HepG2 (cell line): ENCODE results near the gene GALNT11. TPM values are rescaled to one million over a fixed set of nuclear protein-coding genes. Genes with fewer than 3 reads are reported as not detected.

Source experiments
- ATAC-seq: fragments of 200-7000 bp; cut with Tn5 transposase; 3 replicates; pipeline ENCODE4 v1.9.1; 2020; ENCODE audit warnings: mild to moderate bottlenecking, moderate library complexity
- BruUV-seq: library from RNA; stranded (reverse); fragments of 400-500 nt; replicated peaks from 2 replicates; lab custom pipeline; 2021; lab: Mats Ljungman, UMichigan
- CTCF ChIA-PET: fragments of 300-600 bp; formaldehyde crosslinking; extraction: SDS; loops from one replicate; lab custom pipeline; 2021; ENCODE audit warnings: low total read pairs, inconsistent platforms, low intra/inter-chr PET ratio; lab: Yijun Ruan, JAX
- POLR2A ChIA-PET: fragments of 350-600 bp; sonication (Branson Sonifier 250); formaldehyde crosslinking; loops from one replicate; lab custom pipeline; 2020; ENCODE audit warnings: antibody characterized with exemption, inconsistent platforms; lab: Yijun Ruan, JAX
- DNase-seq: peaks from one replicate; pipeline ENCODE4 v3.0.0-alpha.2; 2015; ENCODE audit warnings: low spot score
- FAIRE-seq: peaks from 3 replicates; lab custom pipeline; 2011; peaks lifted over from hg19 to GRCh38; lab: Jason Lieb, UNC
- H2AFZ ChIP-seq: one replicate; pipeline ENCODE4 v1.6.1; 2011; ENCODE audit warnings: low read length, inconsistent platforms
- H3K27ac ChIP-seq: fragments of 300-600 bp; 3 replicates; pipeline ENCODE4 v1.8.0; 2011; ENCODE audit warnings: mixed run types, mild to moderate bottlenecking, mixed read lengths, low read length, inconsistent platforms; ENCODE audit not compliant: insufficient read depth; ENCODE audit errors: extremely low read length
- H3K27me3 ChIP-seq, 2 experiments: fragments of 200-600 bp in 1 of 2; 2 replicates in 1 of 2; 3 replicates in 1 of 2; pipeline versions ENCODE4 v1.6.0 to v1.8.0; 2011; ENCODE audit warnings: low read length in 2 of 2, mild to moderate bottlenecking in 2 of 2, moderate library complexity in 2 of 2, inconsistent platforms in 1 of 2; ENCODE audit not compliant: insufficient read depth in 2 of 2, control insufficient read depth in 1 of 2
- H3K36me3 ChIP-seq, 2 experiments: fragments of 200-600 bp in 1 of 2; replicated peaks in 1 of 2; 2 replicates in 1 of 2; 3 replicates in 1 of 2; pipeline versions ENCODE4 v1.5.1 to v1.8.0; 2011; ENCODE audit warnings: low read length in 2 of 2, inconsistent platforms in 1 of 2; ENCODE audit not compliant: insufficient read depth in 2 of 2, control insufficient read depth in 1 of 2
- H3K4me1 ChIP-seq: 2 replicates; pipeline ENCODE4 v1.5.1; 2012; ENCODE audit warnings: low read length, inconsistent platforms; ENCODE audit not compliant: insufficient read depth
- H3K4me2 ChIP-seq: 2 replicates; pipeline ENCODE4 v1.6.0; 2011; ENCODE audit warnings: low read depth, low read length, inconsistent platforms
- H3K4me3 ChIP-seq, 3 experiments: fragments of 200-600 bp in 1 of 3; sonication (generic), shearing (Covaris generic) in 1 of 3; replicated peaks in 1 of 3; 2 replicates each; pipeline ENCODE4 v1.5.1; 2011 to 2016; ENCODE audit warnings: low read length in 3 of 3, inconsistent platforms in 2 of 3, low read depth in 2 of 3, mild to moderate bottlenecking in 2 of 3, control low read depth in 1 of 3, mixed read lengths in 1 of 3; ENCODE audit not compliant: insufficient read depth in 1 of 3
- H3K79me2 ChIP-seq: one replicate; pipeline ENCODE4 v1.6.1; 2011; ENCODE audit warnings: low read length, inconsistent platforms; ENCODE audit not compliant: insufficient read depth
- H3K9ac ChIP-seq: 2 replicates; pipeline ENCODE4 v1.6.0; 2011; ENCODE audit warnings: mild to moderate bottlenecking, low read depth, low read length, inconsistent platforms; ENCODE audit not compliant: insufficient read depth
- H3K9me3 ChIP-seq: 2 replicates; pipeline ENCODE4 v1.5.1; 2012; ENCODE audit warnings: mild to moderate bottlenecking, low read length
- H4K20me1 ChIP-seq: 2 replicates; pipeline ENCODE4 v1.6.0; 2011; ENCODE audit warnings: inconsistent platforms, mild to moderate bottlenecking, low read length, moderate library complexity; ENCODE audit not compliant: insufficient read depth
- CHD4 ChIP-seq: fragments of 200-600 bp; sonication (generic); IDR thresholded peaks from 2 replicates; pipeline ENCODE4 v1.7.0; 2017; ENCODE audit warnings: mild to moderate bottlenecking, low read length, borderline replicate concordance
- DNMT3B ChIP-seq: conservative IDR thresholded peaks from 2 replicates; pipeline ENCODE4 v1.6.1; 2016; ENCODE audit warnings: missing biosample characterization, control low read depth
- HMGXB3 ChIP-seq: sonication (generic); formaldehyde crosslinking; IDR thresholded peaks from 2 replicates; pipeline ENCODE4 v1.4.0; 2020; ENCODE audit warnings: missing genetic modification reagents, borderline replicate concordance
- HOXA5 ChIP-seq: sonication (generic); formaldehyde crosslinking; IDR thresholded peaks from 2 replicates; pipeline ENCODE4 v1.4.0; 2020; ENCODE audit warnings: missing genetic modification reagents
- IRX3 ChIP-seq: sonication (generic); formaldehyde crosslinking; IDR thresholded peaks from 2 replicates; pipeline ENCODE4 v1.8.1; 2023; ENCODE audit warnings: mild to moderate bottlenecking, low read depth, missing genetic modification reagents, borderline replicate concordance
- JUNB ChIP-seq: sonication (generic); formaldehyde crosslinking; IDR thresholded peaks from 2 replicates; pipeline ENCODE4 v1.8.0; 2022; ENCODE audit warnings: missing genetic modification reagents, mild to moderate bottlenecking, borderline replicate concordance
- MIXL1 ChIP-seq: IDR thresholded peaks from 2 replicates; pipeline ENCODE4 v1.6.1; 2016
- RELA ChIP-seq: sonication (generic); formaldehyde crosslinking; IDR thresholded peaks from 2 replicates; pipeline ENCODE4 v1.4.0; 2020; ENCODE audit warnings: missing genetic modification reagents
- STAT6 ChIP-seq: sonication (generic); formaldehyde crosslinking; IDR thresholded peaks from 2 replicates; pipeline ENCODE4 v1.4.0; 2020; ENCODE audit warnings: missing genetic modification reagents, mild to moderate bottlenecking, borderline replicate concordance
- ZBTB20 ChIP-seq: sonication (generic); formaldehyde crosslinking; IDR thresholded peaks from 2 replicates; pipeline ENCODE4 v1.8.1; 2023; ENCODE audit warnings: missing genetic modification reagents, low read depth, mild to moderate bottlenecking, borderline replicate concordance
- ZNF329 ChIP-seq: sonication (generic); formaldehyde crosslinking; IDR thresholded peaks from 2 replicates; pipeline ENCODE4 v1.9.0; 2021; ENCODE audit warnings: low read depth, mild to moderate bottlenecking, missing genetic modification reagents
- ZNF569 ChIP-seq: sonication (generic); formaldehyde crosslinking; IDR thresholded peaks from 2 replicates; pipeline ENCODE4 v1.5.0; 2020; ENCODE audit warnings: mild to moderate bottlenecking, missing genetic modification reagents, moderate library complexity, borderline replicate concordance
- WGBS: methylation state at CpG from one replicate; pipeline ENCODE4 v1.1.6; 2017; ENCODE audit warnings: low lambda C conversion rate; 5-methylcytosine and 5-hydroxymethylcytosine counted together
- in situ Hi-C: cut with HindIII; loops from 2 replicates; pipeline ENCODE4 v1.10.0; 2017; ENCODE audit warnings: low pct_unique_long_range_greater_than_20kb; ENCODE audit not compliant: extremely low pct_ligation_motif_present
- intact Hi-C: fragments of 100-400 bp; cut with micrococcal nuclease; formaldehyde crosslinking; loops from one replicate; pipeline ENCODE4 v1.10.0; 2022; ENCODE audit not compliant: unreplicated experiment
- polyA plus RNA-seq, 8 experiments: library from polyadenylated mRNA; depleted of rRNA in 3 of 8; stranded (reverse) in 7 of 8; unstranded in 1 of 8; fragments of >200 nt; fragmentation: Illumina TruSeq in 4 of 8; extraction: Trizol in 4 of 8; gene quantifications; 2 replicates each; pipeline versions ENCODE4 v1.2.1 to v1.2.3, GENCODE V29; 2011 to 2016; ENCODE audit warnings: low read depth in 4 of 8, missing spikeins in 1 of 8, mixed read lengths in 1 of 8; ENCODE audit not compliant: insufficient read depth in 1 of 8
- total RNA-seq, 5 experiments: library from RNA; depleted of rRNA; stranded (reverse); fragments of >200 nt; fragmentation: Illumina TruSeq; extraction: Trizol; gene quantifications; 2 replicates each; pipeline ENCODE4 v1.2.3, GENCODE V29; 2016; ENCODE audit warnings: low read depth in 1 of 5

GALNT11 gene
- total and polyA plus RNA-seq, 2 of the 13 experiments (the other 11 are each of a cell fraction or from before 2014, with no cell fraction given): 9.3 to 16.3 TPM

- in situ Hi-C loops: no loop called here
- ATAC-seq (no peak), DNase-seq (no peak)
- H3K27me3 ChIP-seq: no peaks in the 10 kb centered on the region
- H4K20me1 ChIP-seq: no peaks in the 10 kb centered on the region
- intact Hi-C loops: no loop called here
- no peaks in the 10 kb centered on the region for H3K36me3 ChIP-seq
- no TSS peak for BruUV-seq
- H3K4me3 ChIP-seq: no peak overlapping the region
- H2AFZ ChIP-seq: no peak overlapping the region
- TF ChIP-seq HMGXB3 (CRISPR knock-in tag) (no peak), HOXA5 (CRISPR knock-in tag) (no peak)
- TF ChIP-seq, all 625 proteins: peak for 0
- ChIA-PET POLR2A (no interaction called here), CTCF (no interaction called here)
- H3K4me1 ChIP-seq: peaks cover 56% of the 10 kb centered on the region
- 93% methylated on average over 3 of the region's 3 CpGs for WGBS
- H3K9me3 ChIP-seq: no peaks in the 10 kb centered on the region
- H3K27ac ChIP-seq: no peak overlapping the region
- no peak overlapping the region for H3K9ac ChIP-seq
- no peaks in the 10 kb centered on the region for H3K79me2 ChIP-seq
- no peak overlapping the region for H3K4me2 ChIP-seq
- no peak for FAIRE-seq
Observed at GRCh38 chr7:152078786-152079185, 53.3 kb downstream of the GALNT11 start.

GRCh38 chr7:152081088-152081487, 55.6 kb downstream of the GALNT11 start:
- no peak overlapping the region for H3K4me3 ChIP-seq
- H3K4me1 ChIP-seq: peaks cover 38% of the 10 kb centered on the region
- H3K36me3 ChIP-seq: no peaks in the 10 kb centered on the region
- H3K27me3 ChIP-seq: no peaks in the 10 kb centered on the region
- H2AFZ ChIP-seq: no peak overlapping the region
- intact Hi-C loops (no loop called here), in situ Hi-C loops (no loop called here)
- ChIA-PET CTCF (no interaction called here), POLR2A (interaction anchor here (0.9 kb wide), 1 partner anchor 15 kb away, joined by 3 read pairs; no protein-coding TSS in a partner anchor)
- ATAC-seq: peak; percentile 94
- WGBS: 3% methylated on average over 4 of the region's 4 CpGs
- H3K79me2 ChIP-seq: no peaks in the 10 kb centered on the region
- no peaks in the 10 kb centered on the region for H4K20me1 ChIP-seq
- peak overlapping the region; percentile 21; the same call in 1 of the 2 replicates for H3K4me2 ChIP-seq
- peak overlapping the region; percentile 24 for H3K27ac ChIP-seq
- no peak for FAIRE-seq
- H3K9me3 ChIP-seq: no peaks in the 10 kb centered on the region
- H3K9ac ChIP-seq: no peak overlapping the region
- peak; percentile 95 for DNase-seq
- BruUV-seq: no TSS peak
- TF ChIP-seq ZNF329 (CRISPR knock-in tag) (no peak), ZNF569 (CRISPR knock-in tag) (no peak), DNMT3B (CRISPR knock-in tag) (no peak), CHD4 (no peak), IRX3 (CRISPR knock-in tag) (no peak), MIXL1 (CRISPR knock-in tag) (peak; percentile 65), STAT6 (no peak), JUNB (no peak), ZBTB20 (CRISPR knock-in tag) (no peak), RELA (no peak)
